Measurements from ENCODE around the gene SIL1.

GRCh38 chr5:139131465-139131864 is 66.7 kb downstream of the SIL1 start:
- TF ChIP-seq ZNF274 (CRISPR knock-in tag; IDR thresholded peaks at IDR 0.05): no peak
- TF ChIP-seq MZF1 (CRISPR knock-in tag; IDR thresholded peaks at IDR 0.05; ENCODE audit: borderline replicate concordance): no peak
- TF ChIP-seq RXRA (CRISPR knock-in tag; IDR thresholded peaks at IDR 0.05): no peak
- no peak for TF ChIP-seq POLR2A (IDR thresholded peaks at IDR 0.05; ENCODE audit: insufficient read depth in 1 of 2, low read depth in 2 of 2, low read length in 2 of 2)
- TF ChIP-seq ZBTB49 (CRISPR knock-in tag; IDR thresholded peaks at IDR 0.05; ENCODE audit: borderline replicate concordance): no peak
- TF ChIP-seq CTCF (CRISPR knock-in tag; IDR thresholded peaks at IDR 0.05): no peak
